Measurements from ENCODE around the gene POLR3H.

DNA sequence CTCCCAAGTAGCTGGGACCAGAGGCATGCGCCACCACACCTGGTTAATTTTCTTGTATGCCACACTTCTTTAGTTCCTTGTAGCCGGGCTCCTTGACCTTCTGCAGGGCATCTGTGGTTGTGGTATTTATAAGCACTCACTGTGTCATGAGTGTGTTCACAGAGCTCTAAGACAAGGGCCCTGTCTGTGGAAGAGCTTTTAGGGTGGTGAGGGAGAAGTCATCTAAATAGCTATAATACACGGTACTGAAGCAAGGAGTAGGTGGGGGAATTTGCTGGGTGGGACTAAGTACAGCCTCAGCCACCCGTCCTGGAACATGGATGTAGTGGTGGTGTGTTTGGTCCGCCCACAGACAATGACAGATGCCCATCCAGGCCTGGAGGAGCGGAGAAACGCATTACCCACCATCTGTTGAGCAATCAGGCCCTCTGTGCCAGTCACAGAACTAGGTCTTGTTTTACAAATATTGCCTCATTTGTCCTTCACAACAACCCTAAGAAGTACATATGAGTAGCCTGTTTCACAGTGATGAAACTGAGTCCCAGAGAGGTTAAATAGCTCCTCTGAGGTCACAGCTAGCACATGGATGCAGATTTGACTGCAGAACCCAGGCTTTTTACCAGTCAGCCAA is 65.3 kb downstream of the POLR3H start:
- TF ChIP-seq, protein P1, sequence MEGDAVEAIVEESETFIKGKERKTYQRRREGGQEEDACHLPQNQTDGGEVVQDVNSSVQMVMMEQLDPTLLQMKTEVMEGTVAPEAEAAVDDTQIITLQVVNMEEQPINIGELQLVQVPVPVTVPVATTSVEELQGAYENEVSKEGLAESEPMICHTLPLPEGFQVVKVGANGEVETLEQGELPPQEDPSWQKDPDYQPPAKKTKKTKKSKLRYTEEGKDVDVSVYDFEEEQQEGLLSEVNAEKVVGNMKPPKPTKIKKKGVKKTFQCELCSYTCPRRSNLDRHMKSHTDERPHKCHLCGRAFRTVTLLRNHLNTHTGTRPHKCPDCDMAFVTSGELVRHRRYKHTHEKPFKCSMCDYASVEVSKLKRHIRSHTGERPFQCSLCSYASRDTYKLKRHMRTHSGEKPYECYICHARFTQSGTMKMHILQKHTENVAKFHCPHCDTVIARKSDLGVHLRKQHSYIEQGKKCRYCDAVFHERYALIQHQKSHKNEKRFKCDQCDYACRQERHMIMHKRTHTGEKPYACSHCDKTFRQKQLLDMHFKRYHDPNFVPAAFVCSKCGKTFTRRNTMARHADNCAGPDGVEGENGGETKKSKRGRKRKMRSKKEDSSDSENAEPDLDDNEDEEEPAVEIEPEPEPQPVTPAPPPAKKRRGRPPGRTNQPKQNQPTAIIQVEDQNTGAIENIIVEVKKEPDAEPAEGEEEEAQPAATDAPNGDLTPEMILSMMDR (conservative IDR thresholded peaks at IDR 0.05; ENCODE audit: low read length) = no peak
- TF ChIP-seq EZH2phosphoT487 (IDR thresholded peaks at IDR 0.05; ENCODE audit: borderline replicate concordance) = no peak
